ENCODE data around the gene RALGPS2.

Gene RALGPS2

GRCh38 chr1:178926046-178926445 is 201.0 kb downstream of the RALGPS2 start:
- no peak for DNase-seq

- no peak for DNase-seq
These were observed 202.0 kb downstream of the RALGPS2 start for GRCh38 chr1:178927003-178927402.

DNA sequence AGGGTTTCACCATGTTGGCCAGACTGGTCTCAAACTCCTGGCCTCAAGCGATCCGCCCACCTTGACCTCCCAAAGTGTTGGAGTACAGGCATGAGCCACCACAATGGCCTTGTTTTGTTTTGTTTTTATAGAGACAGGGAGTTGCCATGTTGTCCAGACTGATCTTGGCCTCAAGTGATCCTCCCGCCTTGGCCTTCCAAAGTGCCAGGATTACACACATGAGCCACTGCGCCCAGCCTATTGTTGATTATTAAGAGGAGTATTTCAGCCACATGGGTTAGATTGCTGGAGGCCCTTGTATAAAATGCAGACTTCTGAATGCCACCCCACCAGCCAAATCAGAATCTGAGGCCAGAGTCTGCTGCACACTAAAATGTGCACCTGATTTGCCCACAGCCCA is 203.0 kb downstream of the RALGPS2 start:
- DNase-seq, result no peak

DNA sequence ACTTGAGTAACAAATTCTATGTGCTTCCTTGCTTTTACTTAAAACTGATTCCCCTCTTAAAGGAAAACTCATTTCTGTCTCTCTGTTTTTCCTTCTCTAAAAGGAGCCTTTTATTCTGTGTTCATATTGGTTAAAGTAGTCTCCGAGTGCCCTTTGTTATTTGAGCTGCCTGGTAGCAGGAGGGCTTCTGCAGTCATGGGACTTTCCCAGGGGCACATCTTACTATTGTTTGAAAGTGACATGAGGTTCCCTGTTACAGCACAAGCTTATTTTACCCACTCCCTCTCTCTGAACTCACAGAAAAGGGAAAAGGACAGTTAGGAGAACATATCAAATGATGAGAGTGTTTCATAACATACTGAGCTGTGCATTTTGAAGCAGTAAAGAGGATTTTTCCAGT is 203.9 kb downstream of the RALGPS2 start:
- no peak for DNase-seq

DNA sequence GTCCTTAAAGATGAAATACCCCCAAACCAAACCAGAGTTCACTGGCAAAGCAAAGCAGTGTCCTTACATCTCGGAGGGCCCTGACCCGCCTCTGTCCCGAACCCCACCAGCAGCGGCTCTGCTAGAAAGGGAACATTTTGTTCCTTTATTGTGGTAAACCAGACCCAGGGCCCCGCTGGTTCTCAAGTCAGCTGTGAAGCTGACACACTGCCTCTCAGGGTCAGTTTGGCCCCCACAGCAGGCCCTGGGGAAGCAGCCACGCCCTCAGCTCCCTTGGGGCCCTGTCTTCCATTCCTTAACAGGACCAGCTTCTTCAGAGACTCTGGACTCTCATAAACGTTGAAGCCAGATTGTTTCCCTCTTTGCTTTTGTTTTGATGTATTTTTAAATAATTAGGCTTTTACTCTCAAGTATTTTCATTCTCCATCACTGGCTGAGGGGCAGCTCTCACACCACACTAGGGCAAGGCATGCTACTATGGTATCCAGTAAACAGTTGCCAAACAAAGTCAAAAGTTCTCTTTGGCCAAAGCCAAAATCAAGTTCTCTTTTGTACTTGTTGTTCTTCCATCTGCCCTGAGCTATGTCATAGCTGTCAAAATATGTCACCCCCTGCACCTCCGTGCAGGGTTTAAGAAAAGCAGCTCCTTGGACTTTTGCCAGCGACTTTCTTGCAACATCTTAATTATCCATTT is 207.0 kb downstream of the RALGPS2 start:
- DNase-seq, result no peak

- no peak for DNase-seq
These were observed 207.5 kb downstream of the RALGPS2 start for GRCh38 chr1:178932552-178932906.

GRCh38 chr1:178933105-178933561 is 208.1 kb downstream of the RALGPS2 start:
- no peak for DNase-seq

GRCh38 chr1:178933709-178934490 is 208.9 kb downstream of the RALGPS2 start:
- DNase-seq, result no peak

DNA sequence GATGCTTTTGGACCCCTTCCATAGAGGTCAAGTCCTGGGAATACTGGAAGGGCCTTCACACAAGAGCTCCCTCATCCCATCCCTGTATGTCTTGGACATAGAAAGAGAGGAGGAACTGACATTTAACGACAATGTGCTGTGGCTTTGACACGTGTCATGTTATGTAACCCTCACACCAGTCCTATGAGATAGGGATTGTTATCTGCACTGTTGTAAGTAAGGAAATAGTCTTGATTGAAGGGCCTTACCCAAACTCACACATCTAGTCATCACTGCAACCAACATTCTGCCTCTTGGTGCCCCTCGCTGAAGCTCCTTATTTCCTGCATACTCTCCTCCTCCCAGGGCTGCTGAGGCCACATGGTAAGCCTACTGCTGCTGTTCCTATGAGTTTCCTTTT is 209.5 kb downstream of the RALGPS2 start:
- DNase-seq, result no peak

DNA sequence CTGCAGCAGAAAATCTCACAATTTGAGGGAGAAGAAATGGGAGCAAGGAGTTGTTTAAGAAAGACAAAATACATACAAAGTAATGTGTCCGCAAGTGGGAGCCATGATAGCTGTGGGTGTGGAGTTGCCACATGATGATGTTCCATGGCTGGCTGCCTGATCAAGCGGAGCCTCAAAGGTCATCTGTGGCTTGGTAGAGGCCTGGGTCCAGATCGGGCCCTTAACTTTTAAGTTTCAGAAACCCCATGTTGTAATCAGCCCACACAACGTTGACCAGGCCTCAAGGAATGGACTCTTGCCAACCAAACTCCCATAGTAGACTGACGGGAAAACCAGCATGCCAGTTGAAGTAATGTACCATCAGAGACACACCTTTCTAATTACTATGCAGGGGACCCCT is 210.6 kb downstream of the RALGPS2 start:
- DNase-seq, result no peak

- no peak for DNase-seq
These were observed 212.7 kb downstream of the RALGPS2 start for GRCh38 chr1:178937695-178938094.

GRCh38 chr1:178938101-178938958 is 213.3 kb downstream of the RALGPS2 start:
- DNase-seq, result no peak

GRCh38 chr1:178938959-178939317 is 213.9 kb downstream of the RALGPS2 start:
- DNase-seq, result no peak

GRCh38 chr1:178939338-178940067 is 214.5 kb downstream of the RALGPS2 start:
- no peak for DNase-seq

- DNase-seq, result no peak
These were observed 215.2 kb downstream of the RALGPS2 start for GRCh38 chr1:178940068-178940765.

DNA sequence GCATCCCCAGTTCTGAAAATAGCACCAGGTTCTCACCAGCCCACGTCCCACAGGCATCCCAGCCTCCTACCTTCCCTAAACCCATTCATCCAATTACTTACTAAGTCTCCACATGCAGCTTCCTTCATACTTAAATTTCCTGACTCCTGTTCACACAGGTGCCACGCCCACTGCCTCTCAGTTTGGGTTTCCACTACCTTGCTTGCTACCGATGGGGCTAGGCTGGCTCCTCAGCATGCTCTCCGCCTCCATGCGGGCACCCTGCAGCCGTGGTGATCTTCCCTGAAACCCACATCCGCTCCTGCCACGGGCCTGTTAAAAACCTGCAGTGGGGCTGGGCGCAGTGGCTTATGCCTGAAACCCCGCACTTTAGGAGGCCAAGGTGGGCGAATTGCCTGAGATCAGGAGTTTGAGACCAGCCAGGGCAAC is 216.2 kb downstream of the RALGPS2 start:
- DNase-seq, result no peak

- no peak for DNase-seq
These were observed 216.8 kb downstream of the RALGPS2 start for GRCh38 chr1:178941849-178942248.

- DNase-seq, result no peak
These were observed 217.5 kb downstream of the RALGPS2 start for GRCh38 chr1:178942285-178943198.

- DNase-seq, result no peak
These were observed 219.7 kb downstream of the RALGPS2 start for GRCh38 chr1:178944729-178945128.

DNA sequence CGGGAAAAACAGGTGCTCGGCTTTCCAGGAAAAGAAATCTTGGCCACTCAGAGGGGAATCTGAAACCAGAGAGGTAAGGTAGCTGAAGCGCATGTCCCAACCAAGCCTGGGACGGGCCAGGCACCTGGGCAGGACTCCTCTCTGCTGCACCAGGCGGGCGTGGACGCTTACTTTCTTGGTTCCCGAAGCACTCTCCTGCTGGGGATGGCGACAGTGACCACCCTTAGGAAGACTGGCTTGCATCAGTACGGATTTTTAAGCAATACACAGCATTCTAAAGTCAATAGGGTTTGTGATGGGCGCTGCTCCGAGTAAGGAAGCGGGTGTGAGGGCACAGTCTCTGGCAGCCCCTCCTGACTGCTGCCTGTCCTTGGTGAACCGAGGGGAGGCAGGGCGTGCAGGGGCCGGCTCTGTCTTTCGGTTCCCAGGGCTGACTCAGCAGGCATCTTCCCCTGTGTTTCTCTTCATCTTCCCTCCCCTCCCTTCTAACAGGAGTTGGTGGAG is 220.8 kb downstream of the RALGPS2 start:
- no peak for DNase-seq

- no peak for DNase-seq
These were observed 221.4 kb downstream of the RALGPS2 start for GRCh38 chr1:178946416-178946815.

Measured in stimulated activated naive CD4-positive, alpha-beta T cell treated with Interleukin-2 at 50 U/mL for 16 hours (primary cell).